ENCODE data around the gene PSMG3. TPM values are rescaled to one million over a fixed set of nuclear protein-coding genes. Genes with fewer than 3 reads are reported as not detected.

The PSMG3 gene
- total and polyA plus RNA-seq, 2 experiments from 2014 or later: 28.3 to 84.8 TPM

- no peaks in the 10 kb centered on the region for H3K9me2 ChIP-seq (ENCODE audit: insufficient read depth)
- H3F3A ChIP-seq (replicated peaks; ENCODE audit: low read depth): 0 out of 2 replicates have a peak, but pooled peaks cover 11% of the 10 kb centered on the region
- H3K27ac Mint-ChIP-seq: no peak overlapping the region
- no peak overlapping the region for H3K4me3 ChIP-seq
- no peak overlapping the region for H2AFZ ChIP-seq
- H3K4me1 Mint-ChIP-seq: peaks cover 39% of the 10 kb centered on the region
- H3K27ac ChIP-seq (ENCODE audit: low read depth): no peak overlapping the region
- ATAC-seq (no peak), DNase-seq (ENCODE audit: low spot score) (no peak)
- H3K9me3 Mint-ChIP-seq: no peaks in the 10 kb centered on the region
- peaks cover 20% of the 10 kb centered on the region for H3K4me1 ChIP-seq (ENCODE audit: insufficient read depth)
- H3K27me3 ChIP-seq (ENCODE audit: insufficient read depth): no peaks in the 10 kb centered on the region
- no peak overlapping the region for H3K4me3 Mint-ChIP-seq
- no peak for TF ChIP-seq POLR2AphosphoS5 (IDR thresholded peaks at IDR 0.05; ENCODE audit: low read depth)
- TF ChIP-seq EZH2 (IDR thresholded peaks at IDR 0.05; ENCODE audit: low read depth, unreplicated experiment): no peak
- H4K20me1 ChIP-seq (replicated peaks; ENCODE audit: insufficient read depth): peaks cover 3% of the 10 kb centered on the region; the same call in 1 of the 2 replicates
- peaks cover 67% of the 10 kb centered on the region for H3K79me2 ChIP-seq (replicated peaks; ENCODE audit: insufficient read depth)
- peaks cover 3% of the 10 kb centered on the region; the same call in 1 of the 3 replicates for H3K36me3 Mint-ChIP-seq (ENCODE audit: low read depth)
- no peaks in the 10 kb centered on the region for H3K36me3 ChIP-seq (ENCODE audit: insufficient read depth)
- no peak overlapping the region for H3K4me2 ChIP-seq
- peaks cover 26% of the 10 kb centered on the region for H3K27me3 Mint-ChIP-seq (ENCODE audit: insufficient read depth, low read depth, poor library complexity)
Measured at GRCh38 chr7:1534330-1535099, 35.3 kb downstream of the PSMG3 start.

- H3K4me3 ChIP-seq: no peak overlapping the region
- DNase-seq (ENCODE audit: low spot score) (no peak), ATAC-seq (no peak)
- peaks cover 67% of the 10 kb centered on the region for H3K79me2 ChIP-seq (replicated peaks; ENCODE audit: insufficient read depth)
- H4K20me1 ChIP-seq (replicated peaks; ENCODE audit: insufficient read depth): peaks cover 3% of the 10 kb centered on the region; the same call in 1 of the 2 replicates
- Mint-ChIP-seq H3K27me3 (ENCODE audit: insufficient read depth, low read depth, poor library complexity) (peaks cover 30% of the 10 kb centered on the region), H3K36me3 (ENCODE audit: low read depth) (peaks cover 3% of the 10 kb centered on the region; the same call in 1 of the 3 replicates), H3K4me3 (no peak overlapping the region), H3K9me3 (no peaks in the 10 kb centered on the region), H3K4me1 (peaks cover 39% of the 10 kb centered on the region), H3K27ac (0 out of 2 replicates have a peak overlapping the region, but pooled peaks have one; percentile 48)
- no peak overlapping the region for H3K27ac ChIP-seq (ENCODE audit: low read depth)
- no peaks in the 10 kb centered on the region for H3K36me3 ChIP-seq (ENCODE audit: insufficient read depth)
- no peaks in the 10 kb centered on the region for H3K27me3 ChIP-seq (ENCODE audit: insufficient read depth)
- H3K4me1 ChIP-seq (ENCODE audit: insufficient read depth): peaks cover 20% of the 10 kb centered on the region
- no peak overlapping the region for H2AFZ ChIP-seq
- H3F3A ChIP-seq (replicated peaks; ENCODE audit: low read depth): 0 out of 2 replicates have a peak, but pooled peaks cover 11% of the 10 kb centered on the region
- no peak overlapping the region for H3K4me2 ChIP-seq
- no peaks in the 10 kb centered on the region for H3K9me2 ChIP-seq (ENCODE audit: insufficient read depth)
- no peak for TF ChIP-seq JUNB (IDR thresholded peaks at IDR 0.05; ENCODE audit: unreplicated experiment)
- TF ChIP-seq REST (IDR thresholded peaks at IDR 0.05; ENCODE audit: unreplicated experiment): no peak
- no peak for TF ChIP-seq ZNF462 (CRISPR knock-in tag; IDR thresholded peaks at IDR 0.05)
- TF ChIP-seq POLR2AphosphoS5 (IDR thresholded peaks at IDR 0.05; ENCODE audit: low read depth): no peak
- no peak for TF ChIP-seq EZH2 (IDR thresholded peaks at IDR 0.05; ENCODE audit: low read depth, unreplicated experiment)
- TF ChIP-seq NANOG (IDR thresholded peaks at IDR 0.05; ENCODE audit: borderline replicate concordance): no peak
Measured at GRCh38 chr7:1533547-1534329, 36.1 kb downstream of the PSMG3 start.
